NCI-H460 (cell line): Measurements from ENCODE around the gene FSTL5. TPM values are rescaled to one million over a fixed set of nuclear protein-coding genes. Genes with fewer than 3 reads are reported as not detected.

Source experiments
- DNase-seq: peaks from one replicate; pipeline ENCODE4 v3.0.0-alpha.2; 2016; ENCODE audit warnings: low read depth; ENCODE audit errors: extremely low read depth
- total RNA-seq: library from RNA; depleted of rRNA; stranded (reverse); fragments of >200 nt; shearing (Covaris generic); gene quantifications from 2 replicates; pipeline ENCODE4 v1.2.3, GENCODE V29; 2014

The FSTL5 gene
- total RNA-seq, 1 experiment from 2014 or later = 0.02 TPM

DNA sequence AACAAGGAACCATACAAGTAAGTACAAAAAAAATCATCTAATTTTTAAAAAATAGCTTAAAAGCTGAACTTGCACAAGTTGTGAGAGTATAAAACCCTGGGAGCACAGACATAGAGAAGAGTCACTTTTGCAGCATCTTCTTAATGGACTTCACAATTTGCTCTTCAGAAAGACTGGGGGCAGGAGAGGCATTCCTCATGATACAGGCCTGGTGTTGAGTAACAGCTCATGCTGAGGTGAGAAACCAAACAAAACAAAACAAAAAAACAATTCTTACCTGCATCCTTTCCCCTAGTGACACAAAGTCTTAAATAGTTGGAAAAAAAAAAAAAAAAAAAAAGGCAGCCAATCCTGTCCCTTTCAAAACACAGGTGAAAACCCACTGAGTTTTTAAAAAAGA is 562.8 kb downstream of the FSTL5 start:
- DNase-seq = no peak

- no peak for DNase-seq
Measured at GRCh38 chr4:161595230-161595771, 568.5 kb downstream of the FSTL5 start.

DNA sequence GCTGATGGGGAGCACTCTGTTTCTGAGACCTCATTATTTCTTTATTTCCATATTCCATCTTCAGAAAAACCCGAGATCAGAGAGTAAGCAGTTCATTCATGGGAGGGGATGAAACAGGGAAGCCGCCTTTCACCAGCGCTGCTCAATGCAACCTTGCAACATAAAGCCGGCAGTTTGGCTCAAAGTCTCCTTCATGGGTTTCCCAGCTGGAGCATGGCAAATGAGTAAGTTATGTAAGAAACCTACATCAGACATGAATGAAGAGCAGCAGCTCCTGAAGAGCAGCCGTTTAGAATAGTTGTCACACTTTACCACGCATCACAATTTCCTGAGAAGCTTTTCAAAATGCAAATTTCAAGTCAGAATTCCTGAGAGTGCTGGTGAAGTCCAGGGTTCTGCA is 578.8 kb downstream of the FSTL5 start:
- no peak for DNase-seq

DNA sequence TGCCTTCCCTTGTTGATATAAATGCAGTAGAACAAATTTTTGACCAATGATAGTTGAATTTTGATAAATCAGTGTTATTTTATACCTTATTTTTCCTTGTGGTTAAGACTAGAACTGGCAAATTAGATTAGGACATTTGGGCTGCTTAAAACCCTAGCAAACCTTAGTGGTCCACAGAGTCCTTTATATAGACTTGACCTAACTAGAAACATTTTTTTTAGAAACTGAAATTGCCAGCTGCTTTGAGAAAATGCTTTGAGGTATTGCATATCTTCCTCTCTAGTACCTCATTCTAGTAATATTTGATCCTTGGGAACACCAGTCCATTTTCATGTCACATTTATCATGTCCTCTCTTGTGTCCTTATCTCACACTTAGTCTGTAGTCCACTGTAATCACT is 580.3 kb downstream of the FSTL5 start:
- DNase-seq = no peak

GRCh38 chr4:161581262-161582230 is 582.3 kb downstream of the FSTL5 start:
- no peak for DNase-seq

- DNase-seq = no peak
Measured at GRCh38 chr4:161577579-161578301, 586.1 kb downstream of the FSTL5 start.

DNA sequence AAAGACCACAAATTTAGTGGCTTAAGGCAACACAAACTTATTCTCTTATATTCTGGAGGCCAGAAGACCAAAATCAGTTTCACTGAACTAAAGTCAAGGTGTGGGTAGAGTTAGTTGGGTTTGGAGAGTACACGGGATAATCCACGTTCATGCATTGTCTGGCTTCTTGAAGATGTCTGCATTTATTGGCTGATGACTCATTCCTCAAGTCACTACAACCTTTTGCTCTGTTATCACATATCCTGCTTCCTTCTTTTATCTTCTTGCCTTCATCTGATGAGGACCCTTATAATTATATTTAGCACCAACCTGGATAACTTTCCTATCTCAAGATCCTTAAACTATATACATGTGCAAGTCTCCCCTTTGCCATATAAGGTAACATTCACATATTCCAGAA is 590.0 kb downstream of the FSTL5 start:
- DNase-seq = no peak

DNA sequence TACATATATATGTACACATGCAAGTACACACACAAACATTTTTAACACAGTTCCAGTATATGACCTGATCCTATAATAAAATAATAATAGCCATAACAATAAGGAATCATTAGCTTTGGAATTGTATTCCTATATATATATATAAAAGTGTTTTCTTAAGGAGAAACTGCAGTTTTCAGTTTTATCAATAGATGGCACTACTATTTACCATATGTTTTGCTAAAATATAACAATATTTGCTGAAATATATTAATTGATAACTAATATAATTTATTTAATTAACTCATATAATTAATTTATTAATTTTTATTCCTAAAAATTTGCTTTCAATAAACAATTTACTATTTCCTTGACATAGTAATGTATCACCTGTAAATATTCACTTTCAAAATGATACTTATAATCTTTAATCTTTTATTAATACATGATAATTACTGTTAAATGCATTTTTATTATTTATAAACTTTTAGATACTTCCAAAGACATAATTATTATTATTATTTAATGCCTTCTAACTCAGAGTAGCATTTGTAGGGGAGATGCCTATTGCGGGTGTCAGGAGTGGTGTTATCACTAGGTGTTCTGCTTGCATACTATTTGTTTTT is 599.5 kb downstream of the FSTL5 start:
- DNase-seq = no peak

GRCh38 chr4:161555689-161556660 is 607.8 kb downstream of the FSTL5 start:
- DNase-seq = no peak

DNA sequence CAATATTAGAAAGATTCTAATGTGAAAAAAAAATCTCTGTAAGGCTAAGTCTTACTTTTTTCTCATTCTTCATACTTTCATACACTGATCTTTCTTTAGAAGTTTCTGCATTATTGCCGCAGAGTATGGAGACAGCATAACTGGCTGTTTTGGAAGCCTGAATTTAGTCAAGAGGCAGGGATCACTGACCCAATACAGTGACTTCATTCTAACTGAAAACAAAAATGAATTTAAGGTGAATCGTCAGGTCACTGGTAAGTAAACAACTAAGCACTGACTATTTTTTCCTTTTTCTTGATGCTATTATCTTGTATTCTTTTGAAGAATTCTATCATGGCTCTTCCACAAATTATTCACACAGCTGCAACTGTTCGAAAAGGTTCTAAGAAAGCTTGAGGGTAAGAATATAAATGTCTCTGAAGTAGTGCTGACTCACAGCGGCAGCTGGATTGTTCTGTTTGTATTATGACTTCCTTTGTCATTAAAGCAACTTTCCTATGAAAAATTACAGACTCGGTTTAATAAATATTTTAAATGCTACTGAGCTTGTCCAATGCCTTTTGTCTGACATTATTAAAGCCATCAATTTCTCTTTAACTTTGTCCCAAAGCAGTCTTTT is 609.3 kb downstream of the FSTL5 start:
- no peak for DNase-seq

DNA sequence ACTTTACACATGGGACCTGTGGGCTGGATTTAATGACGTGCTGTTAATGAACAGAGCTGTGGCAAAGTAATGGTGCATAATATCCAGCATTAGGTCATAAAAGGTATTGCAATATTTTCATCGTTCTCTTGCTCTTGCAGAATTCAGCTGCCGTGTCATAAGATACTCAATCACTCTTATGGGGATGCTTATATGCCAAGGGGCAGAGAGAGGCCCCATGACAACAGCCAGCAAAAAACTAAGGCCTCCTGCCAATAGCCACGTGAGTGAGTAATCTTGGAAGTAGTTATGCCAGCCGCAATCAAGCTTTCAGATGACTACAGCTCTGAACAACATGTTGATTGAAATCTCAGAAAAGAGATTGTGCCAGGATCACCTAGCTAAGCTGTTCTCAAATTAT is 616.9 kb downstream of the FSTL5 start:
- DNase-seq = no peak

GRCh38 chr4:161540265-161540664 is 623.5 kb downstream of the FSTL5 start:
- no peak for DNase-seq

- DNase-seq = no peak
Measured at GRCh38 chr4:161538941-161539340, 624.9 kb downstream of the FSTL5 start.

DNA sequence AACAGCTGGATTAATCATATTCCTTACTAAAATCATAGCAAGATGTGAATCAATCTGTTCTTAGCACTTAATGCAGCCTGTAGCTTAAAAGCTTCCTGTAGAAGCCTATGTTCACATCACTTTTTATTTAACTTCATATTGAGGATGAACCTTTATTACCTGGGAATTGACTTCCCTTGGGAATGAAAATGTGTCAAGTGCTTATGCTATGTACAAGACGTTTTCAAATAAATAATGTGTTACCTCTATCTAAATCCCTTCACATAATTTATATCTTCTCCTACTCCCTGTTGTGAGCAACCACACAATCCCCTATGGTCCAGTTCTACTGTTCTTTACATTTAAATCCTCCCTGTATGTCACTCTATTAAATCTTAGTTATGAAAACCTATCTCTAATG is 633.1 kb downstream of the FSTL5 start:
- DNase-seq = no peak

DNA sequence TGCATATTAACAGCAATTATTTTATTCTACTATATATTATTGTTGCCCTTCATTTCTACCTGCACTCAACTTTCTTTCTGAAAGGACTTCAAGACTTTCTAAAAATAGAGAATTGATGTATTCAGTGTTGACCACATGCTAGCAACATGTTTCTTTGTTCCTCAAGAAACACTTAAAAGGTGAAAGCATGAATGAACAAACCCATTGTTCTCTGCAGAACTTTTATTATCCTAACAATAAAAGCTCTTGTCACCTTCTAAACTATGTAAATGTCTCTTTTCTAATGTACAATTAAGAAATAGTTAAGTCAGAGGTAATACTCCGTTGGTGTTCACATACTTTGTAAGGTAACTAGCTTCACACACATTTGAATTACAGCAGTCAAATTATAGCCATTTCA is 638.7 kb downstream of the FSTL5 start:
- no peak for DNase-seq

- DNase-seq = no peak
Measured at GRCh38 chr4:161522031-161522430, 641.8 kb downstream of the FSTL5 start.

- no peak for DNase-seq
Measured at GRCh38 chr4:161519611-161520010, 644.2 kb downstream of the FSTL5 start.

DNA sequence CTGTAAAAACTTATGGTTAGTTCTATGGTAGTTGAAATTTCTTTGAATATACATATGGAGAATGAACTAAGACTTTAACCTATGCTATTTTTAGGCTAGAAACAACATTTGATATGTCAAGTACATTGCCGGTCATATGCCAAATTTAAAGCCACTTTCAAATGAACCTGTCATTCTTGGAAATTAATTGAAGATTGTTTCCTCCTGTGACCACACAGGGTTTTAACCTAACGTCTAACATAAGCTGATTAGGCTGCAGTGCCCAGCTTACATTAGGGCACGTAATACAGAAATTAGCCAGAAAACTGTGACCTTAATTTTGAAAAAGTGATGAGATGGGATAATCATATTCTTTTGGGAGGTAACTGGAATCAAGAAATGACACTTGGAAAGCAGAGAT is 645.9 kb downstream of the FSTL5 start:
- DNase-seq = no peak

- DNase-seq = no peak
Measured at GRCh38 chr4:161505141-161505540, 658.7 kb downstream of the FSTL5 start.

DNA sequence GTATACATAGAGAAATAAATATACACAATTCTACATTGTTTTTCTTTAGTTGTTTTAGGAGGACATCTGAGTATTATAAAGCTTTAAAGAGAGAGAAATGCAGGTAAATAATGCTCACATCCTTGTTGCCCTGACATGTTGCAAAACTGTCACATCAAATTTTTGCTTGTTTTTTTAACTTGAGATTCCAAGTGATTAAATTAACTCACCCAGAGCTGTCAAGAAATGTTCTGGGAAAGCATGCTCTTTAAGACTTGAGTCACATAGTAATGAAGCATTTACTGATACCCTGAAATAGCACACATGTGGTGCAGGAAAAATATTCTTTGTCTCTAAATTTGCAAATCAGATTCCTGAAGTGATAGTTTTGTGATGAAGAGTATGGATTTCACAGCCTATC is 665.6 kb downstream of the FSTL5 start:
- DNase-seq = no peak
